RCC 7860 (cell line): ENCODE measurements around the gene AKNAD1.
A peak's percentile ranks its signal among the peaks of the same experiment; 100 is the strongest.
"Not testable (repeated sequence)": the region's sequence is repeated elsewhere in the genome, so short reads cannot be mapped to it uniquely, and the experiment has no call there.

Experiments
- DNase-seq: peaks from one replicate; pipeline ENCODE4 v3.0.0-alpha.2; 2015; ENCODE audit warnings: low spot score
- FAIRE-seq: peaks from 2 replicates; lab custom pipeline; 2012; peaks lifted over from hg19 to GRCh38; lab: Jason Lieb, UNC

AKNAD1 gene

DNA sequence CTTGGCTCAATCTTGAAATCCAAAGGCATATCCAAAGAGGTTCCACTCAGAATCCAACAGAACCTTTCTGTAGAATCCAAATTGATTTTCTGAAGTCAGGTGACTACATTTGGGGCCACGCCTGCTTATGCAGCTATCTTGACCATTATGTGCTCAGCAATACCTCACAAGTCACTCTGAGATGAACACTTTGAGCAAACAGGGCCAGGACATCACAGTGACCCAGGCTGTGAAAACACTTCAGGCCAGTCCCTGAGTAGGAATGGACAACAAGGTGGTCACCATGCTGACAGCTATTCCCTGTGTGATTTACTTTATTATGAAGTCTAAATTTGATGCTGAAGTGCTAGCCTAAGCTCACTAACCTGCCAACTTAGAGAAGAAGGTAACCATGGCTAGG is at the start of gene AKNAD1:
AKNAD1 (minus strand) TSS at position 101 of the 400 bp plus-strand sequence. CDS start 4,430 bp downstream, outside the sequence.
- no peak for FAIRE-seq
- no peak for DNase-seq

- no peak for FAIRE-seq
- DNase-seq: no peak
Observed at GRCh38 chr1:108901106-108901505, 44.2 kb upstream of the AKNAD1 start.

GRCh38 chr1:108897865-108898720 is 41.2 kb upstream of the AKNAD1 start:
- FAIRE-seq: peak; percentile 82
- DNase-seq: peak; percentile 45

GRCh38 chr1:108896146-108897145 is 39.6 kb upstream of the AKNAD1 start:
- DNase-seq (no peak), FAIRE-seq (no peak)

- peak; percentile 80 for DNase-seq
- FAIRE-seq: peak; percentile 98
Observed at GRCh38 chr1:108893141-108893530, 36.2 kb upstream of the AKNAD1 start.

GRCh38 chr1:108892356-108893140 is 35.7 kb upstream of the AKNAD1 start:
- DNase-seq (peak; percentile 57), FAIRE-seq (no peak)

- FAIRE-seq: no peak
- DNase-seq: no peak
Observed at GRCh38 chr1:108889706-108890384, 33.0 kb upstream of the AKNAD1 start.

GRCh38 chr1:108889006-108889645 is 32.2 kb upstream of the AKNAD1 start:
- not testable (repeated sequence) for DNase-seq, FAIRE-seq

DNA sequence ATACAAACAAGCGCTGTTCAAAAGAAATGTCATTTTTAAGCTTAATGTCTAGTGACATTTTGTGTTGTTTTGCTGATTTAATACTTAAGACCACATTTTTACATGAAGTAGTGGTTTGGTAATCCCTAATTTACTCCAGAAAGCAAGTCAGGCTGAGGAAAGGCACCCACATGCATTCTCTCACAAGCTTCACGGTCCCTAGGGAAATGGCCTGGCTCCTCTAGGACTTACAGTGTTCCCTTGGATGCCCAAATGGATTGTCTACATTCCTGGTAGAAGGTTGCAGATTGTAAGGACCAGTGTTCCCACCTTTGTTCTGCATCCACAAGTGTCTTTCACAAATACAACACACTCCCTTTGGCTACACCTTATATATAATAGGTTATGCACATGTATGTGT is 29.4 kb upstream of the AKNAD1 start:
- FAIRE-seq (no peak), DNase-seq (no peak)

DNA sequence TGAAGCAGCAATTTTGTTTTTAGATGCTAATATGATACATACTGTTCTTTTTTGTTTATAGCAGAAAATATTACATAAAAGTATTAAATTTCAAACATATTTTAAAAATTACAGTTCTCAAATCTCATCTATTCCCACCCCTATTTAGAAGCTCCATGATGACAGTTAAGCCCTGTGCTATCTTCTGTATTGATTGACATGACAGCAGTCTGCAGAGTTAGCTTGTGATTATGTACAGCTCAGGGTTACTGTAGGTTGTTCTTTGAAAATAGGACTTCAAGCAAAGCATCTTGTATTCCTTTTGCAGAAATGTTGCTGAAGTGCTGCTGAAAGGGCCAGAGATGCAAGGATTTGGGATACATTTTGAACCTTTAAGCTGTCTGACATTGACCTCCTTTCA is 28.1 kb upstream of the AKNAD1 start:
- no peak for FAIRE-seq
- no peak for DNase-seq

DNA sequence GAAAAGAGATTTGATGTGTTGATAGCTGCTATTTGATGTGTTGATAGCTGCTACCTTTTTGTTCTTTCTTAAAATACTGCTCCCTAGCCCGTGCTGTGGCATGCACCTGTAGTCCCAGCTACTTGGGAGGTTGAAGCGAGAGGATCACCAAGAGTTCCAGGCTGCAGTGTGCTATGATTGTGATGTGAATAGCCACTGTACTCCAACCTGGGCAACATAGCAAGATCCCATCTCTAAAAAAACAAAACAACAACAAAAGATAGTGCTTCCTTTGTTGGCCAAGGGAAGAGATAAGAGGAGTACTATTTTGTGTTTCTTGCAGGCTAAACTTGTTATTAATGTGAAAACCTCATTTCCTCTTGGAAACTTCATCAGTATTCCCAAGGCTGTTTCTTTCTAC is 25.9 kb upstream of the AKNAD1 start:
- DNase-seq: no peak
- FAIRE-seq: no peak

DNA sequence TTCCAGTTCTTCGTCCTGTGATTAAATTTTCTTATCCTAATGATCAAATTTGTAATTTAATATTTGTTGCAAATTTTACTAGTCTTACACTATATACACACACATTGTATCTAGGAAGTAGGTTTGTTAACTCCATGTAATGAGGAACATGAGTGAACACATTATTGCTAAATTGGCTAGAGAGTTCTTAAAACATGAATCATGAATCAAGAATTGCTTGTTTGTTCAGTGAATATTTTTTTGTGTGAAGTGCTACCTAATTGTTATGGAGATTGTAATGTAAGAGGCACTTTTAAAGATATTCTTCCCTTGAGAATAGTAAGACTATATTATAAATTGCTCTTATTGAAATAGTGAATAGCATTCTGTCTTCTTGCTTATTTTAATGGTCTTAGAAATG is 24.5 kb upstream of the AKNAD1 start:
- FAIRE-seq (no peak), DNase-seq (no peak)

DNA sequence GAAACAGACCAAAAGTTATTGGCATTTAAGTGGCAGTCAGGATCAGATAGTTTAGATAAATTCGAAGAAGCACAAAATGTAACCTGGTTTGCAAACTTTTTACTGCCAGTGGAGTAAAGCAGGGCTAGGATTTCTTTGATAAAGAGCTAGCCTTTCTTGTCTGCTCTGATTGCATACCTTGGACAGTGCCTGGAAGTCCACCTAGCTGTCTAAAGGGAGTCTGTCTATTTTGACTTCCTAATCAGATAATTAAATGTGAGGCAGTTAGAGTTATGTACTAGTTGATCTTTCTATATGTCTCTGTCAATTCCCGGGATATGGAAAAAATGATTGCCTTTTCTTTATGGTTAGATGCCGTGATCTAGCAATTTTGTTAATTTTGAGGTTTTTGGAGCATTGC is 24.0 kb upstream of the AKNAD1 start:
- no peak for DNase-seq
- no peak for FAIRE-seq

DNA sequence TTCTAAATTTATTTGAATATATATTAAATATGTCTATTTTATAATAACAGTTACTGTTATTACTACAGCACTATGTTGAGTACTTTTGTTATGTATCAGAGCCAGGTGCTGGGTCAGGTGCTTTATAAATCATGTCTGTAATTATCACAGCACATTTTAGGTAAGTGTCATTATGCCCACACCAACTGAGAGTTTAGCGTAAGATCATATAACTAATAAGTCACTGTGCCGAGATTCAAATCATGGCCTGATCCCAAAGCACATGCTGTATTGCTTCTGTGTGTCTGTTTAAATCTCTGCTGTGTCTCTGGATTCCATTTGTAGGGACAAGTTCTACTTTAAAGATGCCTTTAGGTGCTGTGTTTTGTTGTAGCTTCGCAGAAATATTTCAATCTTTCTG is 21.8 kb upstream of the AKNAD1 start:
- FAIRE-seq: no peak
- no peak for DNase-seq

DNA sequence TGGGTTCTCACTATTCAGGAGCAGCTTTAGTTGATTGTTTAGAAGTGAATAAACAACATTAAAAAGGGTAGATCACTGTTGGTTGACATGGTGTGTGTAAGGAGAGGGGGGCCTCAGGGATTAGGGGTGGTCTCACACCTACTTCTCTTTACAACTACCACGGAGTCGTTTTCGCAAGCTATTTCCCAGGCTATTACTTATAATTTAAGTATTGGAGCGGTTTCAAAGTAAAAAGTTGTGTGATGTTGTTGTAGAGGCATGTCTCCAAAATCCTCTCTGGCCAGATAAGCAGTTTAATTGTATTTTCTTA is 21.2 kb upstream of the AKNAD1 start:
- no peak for DNase-seq
- no peak for FAIRE-seq

DNA sequence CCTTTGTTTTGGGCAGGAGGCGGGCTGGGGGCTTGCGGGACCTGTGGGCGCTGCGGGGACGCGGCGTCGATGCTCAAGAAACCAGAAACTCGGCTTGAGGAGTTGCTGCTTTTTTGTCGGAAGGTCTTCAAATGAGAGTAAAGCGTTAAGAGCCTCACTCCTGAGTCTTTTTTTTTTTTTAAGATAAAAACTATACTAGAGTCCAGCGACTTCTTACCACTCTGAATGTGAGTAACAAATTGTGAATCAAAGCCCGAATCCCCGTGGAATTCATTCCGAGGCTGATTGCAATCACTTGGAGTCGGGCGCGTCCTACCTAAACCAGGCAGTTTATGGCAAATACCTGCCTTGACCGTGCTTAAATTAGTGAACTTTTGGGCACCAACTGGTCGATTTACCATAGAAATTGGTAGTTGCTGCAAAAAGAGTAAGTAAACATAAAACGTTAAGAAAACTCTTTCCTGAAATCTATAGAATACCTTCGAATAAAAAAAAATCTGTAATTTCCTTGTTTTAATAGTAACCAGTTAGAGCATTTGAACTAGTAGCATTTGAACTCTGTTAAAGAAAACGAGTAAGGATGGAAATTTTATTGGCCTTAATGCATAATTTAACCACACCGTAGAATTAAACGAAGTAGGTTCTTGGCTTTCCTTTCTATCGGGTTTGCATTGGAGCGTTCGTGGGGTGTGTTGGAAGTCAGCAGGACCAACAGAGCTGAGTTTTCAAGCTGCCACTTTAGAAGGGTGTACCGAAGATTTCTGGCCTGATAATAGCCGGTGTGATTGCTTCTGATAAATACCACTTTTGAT is 20.7 kb upstream of the AKNAD1 start:
- FAIRE-seq (peak; percentile 35), DNase-seq (peak; percentile 16)

DNA sequence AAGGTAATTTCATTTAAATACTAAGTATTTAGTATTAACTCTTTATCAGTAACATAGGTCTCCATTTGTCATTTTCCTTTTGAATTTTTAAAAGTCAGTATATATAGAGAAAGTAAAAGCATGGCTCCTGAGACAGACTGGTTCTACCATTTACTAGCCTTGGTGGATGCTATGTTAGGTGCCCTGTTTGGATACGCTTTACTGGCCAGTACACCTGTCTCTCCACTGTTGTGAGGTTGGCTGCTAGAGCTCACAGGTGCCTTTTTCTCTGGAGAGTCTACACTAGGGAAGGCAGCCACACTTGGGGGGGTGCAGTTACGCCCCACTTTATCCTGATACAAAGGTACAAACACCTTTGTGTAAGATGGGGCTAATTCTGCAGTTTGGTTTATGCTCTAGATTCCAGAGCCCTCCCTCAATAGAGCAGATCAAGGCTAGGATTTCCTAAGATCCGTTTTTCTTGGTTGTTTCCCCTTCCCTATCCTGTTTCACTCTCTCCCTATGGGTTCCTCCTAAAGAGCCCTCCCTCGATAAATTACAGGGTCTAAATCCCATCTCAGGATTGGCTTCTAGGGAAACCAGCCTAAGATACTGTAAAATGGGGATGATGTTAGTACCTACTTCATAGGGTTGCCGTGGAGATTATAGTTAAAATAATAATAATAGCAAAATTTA is 14.3 kb upstream of the AKNAD1 start:
- no peak for FAIRE-seq
- DNase-seq: no peak

DNA sequence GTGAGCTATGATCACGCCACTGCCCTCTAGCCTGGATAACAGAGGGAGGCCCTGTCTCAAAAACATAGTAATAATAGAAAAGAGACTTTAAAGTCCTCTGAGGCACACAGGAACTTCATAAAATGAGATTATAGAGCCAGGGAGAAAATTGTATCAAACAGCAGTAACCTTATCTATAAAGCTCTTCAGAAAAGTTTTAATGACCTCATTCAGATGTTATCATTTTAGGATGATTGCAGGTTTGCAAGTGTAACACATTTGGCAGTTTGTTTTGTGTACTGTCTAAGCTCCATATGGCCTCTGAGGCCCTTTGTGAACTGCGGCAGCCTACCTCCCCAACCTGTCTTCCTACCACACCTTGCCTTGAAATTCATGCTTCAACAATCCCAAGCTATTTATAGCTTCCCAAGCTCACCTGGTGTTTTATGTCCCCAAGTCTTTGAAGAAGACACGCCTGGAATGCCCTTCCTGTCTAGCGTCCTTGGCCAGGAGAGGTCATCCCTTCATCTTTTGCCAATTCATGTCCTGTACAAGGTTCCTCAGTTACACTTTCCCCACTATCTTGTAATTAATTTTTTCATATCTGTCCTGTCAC is 8.5 kb upstream of the AKNAD1 start:
- no peak for FAIRE-seq
- no peak for DNase-seq
